NCI-H1930 (cell line): Measurements from ENCODE around the gene SLC30A7.
A peak's percentile ranks its signal among the peaks of the same experiment; 100 is the strongest.

Experiments used
- DNase-seq, 2 experiments: peaks; one replicate each; lab custom pipeline; 2025; lab: John Stamatoyannopoulos, UW

Gene SLC30A7

GRCh38 chr1:101025657-101026429 is 130.0 kb downstream of the SLC30A7 start, which contains the start of gene DPH5:
TSS of gene DPH5 (minus strand) at chr1:101025784. CDS start at chr1:101025443, 341 bp downstream.
- DNase-seq, result peak; percentile 49 to 78

DNA sequence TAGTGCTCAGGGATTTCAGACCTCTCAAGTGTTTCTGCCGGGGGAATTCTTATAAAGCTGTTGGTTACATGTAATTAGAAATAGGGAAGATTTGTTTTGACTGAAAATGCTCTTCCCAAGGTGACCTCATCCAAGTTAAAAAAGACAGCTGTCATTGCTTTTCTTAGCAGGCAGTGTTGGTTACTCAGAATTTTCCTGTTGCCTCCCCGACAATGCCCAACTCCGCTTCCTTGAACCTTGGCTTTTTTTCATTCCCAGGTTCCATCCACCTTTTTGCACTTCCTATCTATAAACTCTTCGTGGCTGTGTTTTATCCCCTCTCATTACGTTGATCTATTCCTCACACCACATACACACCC is 130.5 kb downstream of the SLC30A7 start:
- DNase-seq, result no peak

- no peak for DNase-seq
Measured at GRCh38 chr1:101027194-101027772, 131.4 kb downstream of the SLC30A7 start.

GRCh38 chr1:101028466-101028865 is 132.6 kb downstream of the SLC30A7 start:
- DNase-seq, result no peak

- DNase-seq, result no peak
Measured at GRCh38 chr1:101029184-101029583, 133.3 kb downstream of the SLC30A7 start.

DNA sequence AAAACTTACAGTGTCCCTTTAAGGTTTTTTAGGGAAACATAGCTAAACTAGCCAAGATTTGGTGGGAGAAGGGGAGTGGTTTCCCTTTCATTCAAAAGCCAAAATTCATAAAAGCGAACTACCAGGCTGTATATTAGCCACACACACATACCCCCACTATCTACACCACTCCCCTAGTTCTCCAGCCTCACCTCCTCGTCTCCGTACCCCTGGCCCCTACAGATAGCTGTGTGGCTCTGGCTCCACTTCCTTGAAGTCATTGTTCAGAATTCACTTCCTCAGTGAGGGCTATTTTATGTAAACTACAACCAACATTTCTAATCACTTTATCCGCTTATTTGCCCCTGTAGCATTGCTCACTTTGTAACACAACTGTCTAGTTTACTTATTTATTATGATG is 135.0 kb downstream of the SLC30A7 start:
- no peak for DNase-seq
